B cell (primary cell): ENCODE results near the gene TEC.

Source experiments
- CTCF ChIP-seq: fragments of 200-600 bp; IDR thresholded peaks from one replicate; pipeline ENCODE4 v1.8.0; 2022; ENCODE audit warnings: antibody characterized with exemption, mild to moderate bottlenecking
- EZH2 ChIP-seq: IDR thresholded peaks from 2 replicates; pipeline ENCODE4 v1.6.1; 2012; ENCODE audit warnings: borderline replicate concordance, low read depth, mild to moderate bottlenecking, moderate library complexity, low read length; ENCODE audit not compliant: insufficient read depth, poor library complexity, severe bottlenecking

DNA sequence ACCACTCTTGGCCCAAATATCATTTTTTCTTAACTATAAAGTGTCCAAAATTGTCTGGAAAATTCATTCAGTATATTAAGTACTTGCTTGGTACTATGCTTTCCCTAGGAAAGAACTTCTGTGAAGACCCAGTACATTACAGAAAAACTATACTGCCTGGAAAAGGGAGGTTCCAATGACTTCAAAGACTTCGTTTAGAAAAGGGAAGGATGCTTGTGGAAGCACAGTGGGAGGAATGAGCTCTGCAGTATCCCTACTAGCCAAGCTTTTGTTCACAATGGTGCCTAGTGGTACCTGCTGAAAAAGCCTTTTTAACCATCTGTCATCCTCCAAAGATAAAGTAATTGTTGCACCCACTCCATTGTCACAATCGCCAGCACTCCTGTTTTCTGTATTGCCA is 7.2 kb downstream of the TEC start:
- TF ChIP-seq CTCF (no peak), EZH2 (no peak)
